ENCODE results near the gene NLRX1. TPM values are rescaled to one million over a fixed set of nuclear protein-coding genes. Genes with fewer than 3 reads are reported as not detected.
"Not testable (repeated sequence)": the region's sequence is repeated elsewhere in the genome, so short reads cannot be mapped to it uniquely, and the experiment has no call there.

The NLRX1 gene
- total RNA-seq, 1 donor from 2014 or later, result 31.2 TPM

DNA sequence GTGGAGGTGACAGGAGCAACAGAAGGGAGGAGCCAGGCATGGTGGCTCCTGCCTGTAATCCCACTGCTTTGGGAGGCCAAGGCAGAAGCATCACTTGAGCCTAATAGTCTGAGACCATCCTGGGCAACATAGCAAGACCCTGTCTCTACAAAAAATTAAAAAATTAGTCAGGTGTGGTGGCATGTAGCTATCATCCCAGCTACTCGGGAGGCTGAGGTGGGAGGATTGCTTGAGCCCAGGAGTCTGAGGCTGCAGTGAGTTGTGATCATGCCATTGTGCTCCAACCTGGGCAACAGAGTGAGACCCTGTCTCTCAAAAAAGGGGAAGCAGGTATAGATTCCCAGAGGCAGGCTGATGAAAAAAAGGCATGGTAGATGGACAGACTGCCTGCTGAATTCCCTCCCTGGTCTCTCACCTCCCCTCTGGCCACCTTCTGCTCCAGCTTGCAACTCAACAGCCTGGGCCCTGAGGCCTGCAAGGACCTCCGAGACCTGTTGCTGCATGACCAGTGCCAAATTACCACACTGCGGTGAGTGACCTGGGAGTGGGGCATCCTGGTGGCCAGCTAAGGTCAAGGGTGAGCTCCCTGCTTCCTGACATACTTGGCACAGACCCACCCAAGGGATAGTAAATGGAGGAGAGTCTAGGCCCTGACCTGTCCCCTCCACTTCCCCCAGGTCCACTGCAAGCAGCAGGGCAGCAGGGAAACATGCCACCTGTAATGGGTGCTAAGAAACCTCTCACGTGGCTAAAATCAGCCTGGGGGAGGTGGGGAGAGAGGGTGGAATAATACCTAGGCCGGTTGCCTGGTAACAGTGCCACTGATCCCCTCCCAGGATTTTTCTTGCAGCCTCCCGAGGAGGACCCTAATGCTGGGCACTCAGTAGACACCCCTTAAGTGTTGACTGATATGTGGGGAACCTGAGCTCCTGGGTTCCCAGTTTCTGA, 12.5 kb downstream of the NLRX1 start:
- DNase-seq (no peak), ATAC-seq (no peak)
- intact Hi-C loops (cut with micrococcal nuclease), result no loop called here

DNA sequence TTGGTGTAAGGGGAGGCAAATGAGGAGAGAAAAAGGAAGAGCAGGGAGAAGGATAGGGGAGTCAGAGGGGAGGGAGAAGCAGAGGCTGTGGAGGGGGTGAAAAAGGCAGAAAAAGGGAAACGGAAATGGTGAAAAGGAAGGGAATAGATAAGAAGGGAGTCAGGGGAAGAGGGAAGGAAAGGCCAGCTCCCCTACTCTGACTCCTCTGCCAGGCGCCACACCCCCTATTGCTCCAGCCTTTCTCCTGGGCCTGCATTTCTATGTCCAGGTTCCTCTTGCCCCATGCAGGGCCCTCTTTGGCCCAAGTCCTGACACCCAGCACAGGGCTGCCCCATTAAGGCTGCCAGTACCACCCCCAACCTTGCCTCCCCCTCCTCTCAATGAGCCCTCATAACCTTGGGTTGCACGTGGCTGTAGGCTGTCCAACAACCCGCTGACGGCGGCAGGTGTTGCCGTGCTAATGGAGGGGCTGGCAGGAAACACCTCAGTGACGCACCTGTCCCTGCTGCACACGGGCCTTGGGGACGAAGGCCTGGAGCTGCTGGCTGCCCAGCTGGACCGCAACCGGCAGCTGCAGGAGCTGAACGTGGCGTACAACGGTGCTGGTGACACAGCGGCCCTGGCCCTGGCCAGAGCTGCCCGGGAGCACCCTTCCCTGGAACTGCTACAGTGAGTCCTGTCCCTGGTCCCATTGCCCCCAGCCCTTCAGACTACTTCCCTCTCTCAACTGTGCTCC, 13.3 kb downstream of the NLRX1 start:
- ATAC-seq (peak; percentile 19), DNase-seq (no peak)
- intact Hi-C loops (cut with micrococcal nuclease), result no loop called here

DNA sequence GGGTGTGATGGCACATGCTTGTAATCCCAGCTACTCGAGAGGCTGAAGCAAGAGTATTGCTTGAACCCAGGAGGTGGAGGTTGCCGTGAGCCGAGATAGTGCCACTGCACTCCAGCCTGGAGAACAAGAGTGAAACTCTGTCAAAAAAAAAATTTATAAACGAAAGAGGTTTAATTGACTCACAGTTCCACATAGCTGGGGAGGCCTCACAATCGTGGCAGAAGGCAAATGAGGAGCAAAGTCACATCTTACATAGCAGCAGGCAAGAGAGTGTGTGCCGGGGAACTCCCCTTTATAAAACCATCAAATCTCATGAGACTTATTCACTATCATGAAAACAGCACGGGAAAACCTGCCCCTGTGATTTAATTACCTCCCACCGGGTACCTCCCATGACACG, 15.9 kb downstream of the NLRX1 start:
- ATAC-seq; DNase-seq; intact Hi-C loops (cut with micrococcal nuclease): not testable (repeated sequence)

- DNase-seq (no peak), ATAC-seq (no peak)
- intact Hi-C loops (cut with micrococcal nuclease), result no loop called here
Measured at GRCh38 chr11:119185981-119186634, 17.6 kb downstream of the NLRX1 start.

DNA sequence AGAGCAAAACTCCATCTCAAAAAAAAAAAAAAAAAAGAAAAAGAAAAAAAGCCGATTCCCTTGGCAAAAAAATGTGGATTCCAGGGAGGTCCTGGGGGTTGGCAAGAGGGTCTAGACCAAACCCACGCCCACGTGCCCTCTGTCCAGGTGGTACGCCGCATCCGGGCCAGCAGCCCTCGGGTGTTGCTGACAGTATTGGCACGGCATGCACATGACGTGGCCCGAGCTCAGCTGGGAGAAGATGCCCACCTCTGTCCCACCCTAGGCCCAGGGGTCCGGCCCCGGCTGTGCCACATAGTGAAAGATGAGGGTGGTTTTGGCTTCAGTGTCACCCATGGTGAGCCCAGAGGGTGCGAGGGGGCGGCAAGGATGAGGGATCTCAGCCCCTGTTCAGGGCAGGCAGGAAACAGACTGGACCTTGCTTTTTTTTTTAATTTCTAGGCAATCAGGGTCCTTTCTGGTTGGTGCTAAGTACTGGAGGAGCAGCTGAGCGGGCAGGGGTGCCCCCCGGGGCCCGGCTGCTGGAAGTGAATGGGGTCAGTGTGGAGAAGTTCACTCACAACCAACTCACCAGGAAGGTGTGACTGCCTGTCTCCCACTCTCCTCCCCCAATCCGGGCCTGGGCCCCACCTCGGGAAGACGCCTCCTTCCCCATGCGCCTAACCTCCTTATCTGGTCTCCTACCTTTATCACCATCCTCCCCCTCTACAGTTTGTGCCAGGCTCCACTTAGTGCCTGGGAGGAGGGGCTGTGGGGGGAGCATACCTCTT, 18.8 kb downstream of the NLRX1 start:
- no peak for ATAC-seq
- no peak for DNase-seq
- intact Hi-C loops (cut with micrococcal nuclease), result no loop called here

- ATAC-seq (no peak), DNase-seq (no peak)
- intact Hi-C loops (cut with micrococcal nuclease), result no loop called here
Measured at GRCh38 chr11:119188067-119188466, 19.5 kb downstream of the NLRX1 start.

- intact Hi-C loops (cut with micrococcal nuclease), result no loop called here
- DNase-seq (no peak), ATAC-seq (no peak)
Measured at GRCh38 chr11:119188887-119189286, 20.4 kb downstream of the NLRX1 start.

DNA sequence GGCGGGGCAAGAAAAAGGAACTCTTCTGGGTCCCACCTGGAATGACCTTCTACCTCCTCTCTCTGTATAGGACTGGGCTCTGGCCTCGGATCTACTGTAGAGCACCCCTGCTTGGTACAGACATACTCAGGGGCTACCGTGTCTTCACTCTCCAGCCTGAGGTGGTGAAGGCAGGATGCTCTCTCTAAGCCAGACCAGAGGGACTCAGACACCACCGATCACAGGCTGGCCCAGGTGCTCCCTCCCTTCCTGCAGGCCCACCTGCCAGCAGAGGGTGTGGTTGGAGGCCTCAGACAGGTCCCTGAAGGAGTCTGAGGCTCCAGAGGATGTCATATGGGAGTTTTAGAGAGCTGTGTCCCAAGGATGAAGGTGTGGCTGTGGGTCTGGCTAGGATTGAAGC, 20.9 kb downstream of the NLRX1 start:
- ATAC-seq, result no peak
- intact Hi-C loops (cut with micrococcal nuclease), result no loop called here
- DNase-seq, result no peak

DNA sequence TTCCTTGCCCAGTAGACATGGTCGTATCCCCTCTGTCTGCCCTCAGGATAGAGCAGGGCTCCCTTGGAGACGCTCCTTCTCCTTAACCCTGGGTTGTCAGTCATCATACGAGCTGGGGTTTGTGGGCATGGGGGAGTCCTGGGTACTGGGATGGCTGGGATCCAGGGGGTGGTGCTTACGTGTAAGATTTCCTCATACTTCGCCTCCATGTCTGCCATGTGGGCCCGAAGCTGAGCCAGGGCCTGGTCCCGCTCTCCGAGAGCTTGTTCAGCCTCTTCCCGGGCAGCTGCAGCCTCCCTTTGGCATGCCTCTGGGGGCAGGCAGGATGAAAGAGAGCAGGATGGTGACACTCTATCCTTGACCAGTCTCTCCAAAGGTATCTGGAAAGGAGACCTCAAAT, 22.0 kb downstream of the NLRX1 start:
- DNase-seq (no peak), ATAC-seq (no peak)
- intact Hi-C loops (cut with micrococcal nuclease), result no loop called here

GRCh38 chr11:119191265-119191664, 22.7 kb downstream of the NLRX1 start:
- ATAC-seq; intact Hi-C loops (cut with micrococcal nuclease); DNase-seq: not testable (repeated sequence)

DNA sequence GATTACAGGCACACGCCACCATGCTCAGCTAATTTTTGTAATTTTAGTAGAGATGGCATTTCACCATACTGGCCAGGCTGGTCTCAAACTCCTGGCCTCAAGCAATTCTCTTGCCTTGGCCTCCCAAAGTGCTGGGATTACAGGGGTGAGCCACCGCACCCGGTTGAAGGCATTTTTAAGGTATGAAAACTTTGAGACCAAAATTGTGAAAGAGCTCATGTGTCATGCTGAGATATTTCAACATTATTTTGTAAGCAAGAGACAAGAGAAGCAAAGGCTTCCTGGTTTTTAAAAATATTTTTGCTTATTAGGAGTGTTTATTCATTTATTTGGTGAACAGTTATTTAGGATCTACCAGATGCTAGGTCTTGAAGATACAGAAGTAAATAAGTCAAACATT, 23.6 kb downstream of the NLRX1 start:
- no peak for ATAC-seq
- no peak for DNase-seq
- intact Hi-C loops (cut with micrococcal nuclease), result no loop called here

DNA sequence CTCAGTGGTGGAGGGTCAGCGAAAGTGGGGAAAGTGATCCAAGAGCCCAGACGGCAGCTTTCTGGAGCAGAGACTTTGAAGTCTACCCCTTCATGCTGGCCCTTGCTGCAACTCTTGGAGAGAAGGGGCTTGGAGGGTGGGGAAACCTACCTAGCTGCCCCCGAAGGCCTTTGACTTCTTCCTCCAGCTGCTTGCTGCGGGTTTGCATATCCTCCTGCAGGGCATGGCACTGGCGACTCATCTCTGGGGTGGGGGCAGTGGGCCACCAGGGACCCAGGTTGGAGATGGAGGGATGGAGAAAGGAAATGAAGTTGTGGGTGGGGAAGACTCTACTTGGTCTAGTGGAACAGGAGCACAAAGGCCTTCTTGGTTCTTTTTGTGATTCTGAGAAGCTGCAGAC, 24.5 kb downstream of the NLRX1 start:
- intact Hi-C loops (cut with micrococcal nuclease), result no loop called here
- no peak for ATAC-seq
- no peak for DNase-seq

GRCh38 chr11:119193626-119194025, 25.1 kb downstream of the NLRX1 start:
- intact Hi-C loops (cut with micrococcal nuclease), result no loop called here
- no peak for ATAC-seq
- DNase-seq, result no peak

GRCh38 chr11:119194811-119195440, 26.4 kb downstream of the NLRX1 start:
- intact Hi-C loops (cut with micrococcal nuclease), result no loop called here
- ATAC-seq, result no peak
- no peak for DNase-seq

DNA sequence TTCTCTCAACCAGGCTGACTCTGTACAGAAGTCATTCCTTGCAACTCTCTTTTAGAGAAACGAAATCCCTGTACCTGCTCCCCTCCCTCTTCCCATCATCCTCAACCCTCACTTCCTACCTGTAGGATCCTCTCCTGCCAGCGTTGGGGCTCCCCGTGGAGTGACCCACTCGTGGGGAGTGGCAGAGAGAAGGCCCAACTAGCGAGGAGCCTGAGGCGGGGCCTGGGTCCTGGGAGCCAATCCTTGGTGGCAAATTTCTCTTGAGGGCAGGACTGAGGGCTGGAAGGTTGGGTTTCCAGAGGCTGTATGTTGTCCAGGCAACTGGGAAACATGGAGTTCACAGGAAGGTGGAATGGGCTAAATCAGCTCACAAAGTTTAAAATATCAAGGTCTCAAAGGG, 27.2 kb downstream of the NLRX1 start:
- DNase-seq (no peak), ATAC-seq (peak; percentile 67)
- intact Hi-C loops (cut with micrococcal nuclease), result no loop called here

- DNase-seq, result no peak
- intact Hi-C loops (cut with micrococcal nuclease), result no loop called here
- peak; percentile 89 for ATAC-seq
Measured at GRCh38 chr11:119196833-119197483, 28.4 kb downstream of the NLRX1 start.

DNA sequence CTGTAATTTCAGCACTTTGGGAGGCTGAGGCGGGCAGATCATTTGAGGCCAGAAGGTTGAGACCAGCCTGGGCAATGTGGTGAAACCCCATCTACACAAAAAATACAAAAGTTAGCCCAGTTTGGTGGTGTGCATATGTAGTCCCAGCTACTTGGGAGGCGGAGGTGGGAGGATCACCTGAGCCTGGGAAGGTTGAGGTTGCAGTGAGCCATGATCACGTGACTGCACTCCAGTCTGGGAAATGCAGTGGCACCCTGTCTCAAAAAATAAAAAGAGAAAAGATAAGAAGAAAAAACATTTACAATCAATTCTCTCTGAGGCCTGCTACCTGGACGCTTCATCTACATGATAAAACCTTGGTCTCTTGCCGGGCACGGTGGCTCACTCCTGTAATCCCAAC, 30.4 kb downstream of the NLRX1 start:
- intact Hi-C loops (cut with micrococcal nuclease), result no loop called here
- ATAC-seq (no peak), DNase-seq (no peak)

DNA sequence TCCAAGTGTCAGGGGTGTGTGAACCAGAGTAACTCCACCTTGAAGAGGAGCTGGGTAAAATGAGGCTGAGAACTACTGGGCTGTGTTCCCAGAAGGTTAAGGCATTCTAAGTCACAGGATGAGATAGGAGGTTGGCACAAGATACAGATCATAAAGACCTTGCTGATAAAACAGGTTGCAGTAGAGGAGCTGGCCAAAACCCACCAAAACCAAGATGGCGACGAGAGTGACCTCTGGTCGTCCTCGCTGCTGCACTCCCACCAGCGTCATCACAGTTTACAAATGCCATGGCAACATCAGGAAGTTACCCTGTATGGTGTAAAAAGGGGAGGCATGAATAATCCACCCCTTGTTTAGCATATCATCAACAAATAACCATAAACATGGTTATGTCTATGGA, 32.7 kb downstream of the NLRX1 start:
- intact Hi-C loops (cut with micrococcal nuclease); ATAC-seq: not testable (repeated sequence)

More for the DNA sequence above, 32.7 kb downstream of the NLRX1 start:
- not testable (repeated sequence) for DNase-seq
